GM12864 (cell line): ENCODE measurements around the gene STPG2.
"Not testable (repeated sequence)": the region's sequence is repeated elsewhere in the genome, so short reads cannot be mapped to it uniquely, and the experiment has no call there.

Experiments used
- DNase-seq: peaks from one replicate; pipeline ENCODE4 v3.0.0-alpha.2; 2011; ENCODE audit warnings: low read depth
- H3K4me3 ChIP-seq: 2 replicates; pipeline ENCODE4 v1.5.1; 2011; ENCODE audit warnings: mild to moderate bottlenecking, low read depth, low read length, control low read depth
- TF ChIP-seq, protein P1 (sequence below): IDR thresholded peaks from 2 replicates; pipeline ENCODE4 v1.5.1; 2011; ENCODE audit warnings: low read depth, mild to moderate bottlenecking, moderate library complexity, low read length, control low read depth, inconsistent platforms; ENCODE audit errors: missing control alignments

STPG2 gene

DNA sequence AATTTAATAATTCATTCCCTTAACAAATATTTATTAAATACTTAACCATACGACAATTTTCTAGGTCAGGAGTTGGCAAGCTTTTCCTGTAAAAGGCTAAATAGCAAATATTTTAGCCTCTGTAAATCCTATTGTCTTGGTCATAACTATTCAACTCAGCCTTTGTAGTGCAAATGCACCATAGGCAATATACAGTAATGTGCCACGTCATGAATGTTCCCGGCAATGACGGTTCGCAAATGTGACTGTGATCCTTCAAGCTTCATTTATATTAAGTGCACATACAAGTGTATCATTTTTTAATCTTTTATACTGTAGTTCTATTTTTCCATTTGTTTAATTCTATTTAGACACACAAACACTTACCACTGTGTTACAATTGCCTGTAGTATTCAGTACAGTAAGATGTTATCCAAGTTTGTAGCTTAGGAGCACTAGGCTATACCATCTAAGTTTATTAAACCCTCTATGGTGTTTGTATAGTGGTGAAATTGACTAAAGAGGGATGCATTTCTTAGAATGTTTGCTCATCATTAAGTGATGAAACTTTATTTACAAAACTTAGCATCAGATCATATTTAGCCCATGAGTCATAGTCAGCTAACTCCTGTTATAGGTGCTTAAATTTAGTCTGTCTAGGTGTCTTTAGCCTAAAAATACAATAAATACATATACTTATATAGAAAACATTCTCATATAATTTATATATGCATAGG lies 553.6 kb downstream of the STPG2 start:
- H3K4me3 ChIP-seq, result no peak overlapping the region
- TF ChIP-seq, protein P1, sequence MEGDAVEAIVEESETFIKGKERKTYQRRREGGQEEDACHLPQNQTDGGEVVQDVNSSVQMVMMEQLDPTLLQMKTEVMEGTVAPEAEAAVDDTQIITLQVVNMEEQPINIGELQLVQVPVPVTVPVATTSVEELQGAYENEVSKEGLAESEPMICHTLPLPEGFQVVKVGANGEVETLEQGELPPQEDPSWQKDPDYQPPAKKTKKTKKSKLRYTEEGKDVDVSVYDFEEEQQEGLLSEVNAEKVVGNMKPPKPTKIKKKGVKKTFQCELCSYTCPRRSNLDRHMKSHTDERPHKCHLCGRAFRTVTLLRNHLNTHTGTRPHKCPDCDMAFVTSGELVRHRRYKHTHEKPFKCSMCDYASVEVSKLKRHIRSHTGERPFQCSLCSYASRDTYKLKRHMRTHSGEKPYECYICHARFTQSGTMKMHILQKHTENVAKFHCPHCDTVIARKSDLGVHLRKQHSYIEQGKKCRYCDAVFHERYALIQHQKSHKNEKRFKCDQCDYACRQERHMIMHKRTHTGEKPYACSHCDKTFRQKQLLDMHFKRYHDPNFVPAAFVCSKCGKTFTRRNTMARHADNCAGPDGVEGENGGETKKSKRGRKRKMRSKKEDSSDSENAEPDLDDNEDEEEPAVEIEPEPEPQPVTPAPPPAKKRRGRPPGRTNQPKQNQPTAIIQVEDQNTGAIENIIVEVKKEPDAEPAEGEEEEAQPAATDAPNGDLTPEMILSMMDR, result no peak
- DNase-seq, result no peak

DNA sequence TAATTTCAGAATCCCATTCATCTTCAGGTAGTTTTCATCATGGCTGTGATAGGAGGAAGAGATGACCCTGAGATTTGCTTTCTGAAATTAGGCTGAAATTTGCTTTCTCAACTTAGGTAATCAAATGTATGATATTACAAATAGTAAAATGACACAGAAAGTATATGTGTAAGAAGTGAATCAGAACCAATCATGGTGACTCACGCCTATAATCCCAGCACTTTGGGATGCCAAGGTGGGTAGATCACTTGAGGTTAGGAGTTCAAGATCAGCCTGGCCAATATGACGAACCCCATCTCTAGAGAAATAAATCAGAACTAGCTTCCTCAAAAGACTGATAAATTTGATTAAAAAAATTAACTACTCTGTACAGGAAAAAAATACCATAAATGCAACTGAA lies 555.4 kb downstream of the STPG2 start:
- TF ChIP-seq, protein P1, result no peak
- no peak overlapping the region for H3K4me3 ChIP-seq
- no peak for DNase-seq

DNA sequence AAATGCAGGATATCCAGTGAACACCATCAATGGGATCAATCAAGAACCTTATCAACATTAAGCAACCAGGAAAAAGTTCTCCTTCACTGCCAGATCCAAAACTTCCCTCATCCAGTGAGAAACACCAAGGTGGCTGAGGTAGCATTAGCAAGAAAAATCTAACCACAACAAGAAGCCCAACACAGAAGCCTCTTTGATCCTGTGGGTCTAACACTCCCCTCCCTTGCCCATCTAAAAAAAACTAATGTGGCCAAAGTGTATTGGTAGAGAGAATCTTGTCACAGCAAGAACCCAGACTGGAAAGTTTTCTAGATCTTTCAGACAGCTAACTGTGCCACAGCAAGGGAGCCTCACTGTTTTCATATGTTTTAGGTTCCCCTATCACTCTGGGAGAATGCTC lies 558.0 kb downstream of the STPG2 start:
- DNase-seq, result no peak
- H3K4me3 ChIP-seq, result no peak overlapping the region
- TF ChIP-seq, protein P1, result no peak

DNA sequence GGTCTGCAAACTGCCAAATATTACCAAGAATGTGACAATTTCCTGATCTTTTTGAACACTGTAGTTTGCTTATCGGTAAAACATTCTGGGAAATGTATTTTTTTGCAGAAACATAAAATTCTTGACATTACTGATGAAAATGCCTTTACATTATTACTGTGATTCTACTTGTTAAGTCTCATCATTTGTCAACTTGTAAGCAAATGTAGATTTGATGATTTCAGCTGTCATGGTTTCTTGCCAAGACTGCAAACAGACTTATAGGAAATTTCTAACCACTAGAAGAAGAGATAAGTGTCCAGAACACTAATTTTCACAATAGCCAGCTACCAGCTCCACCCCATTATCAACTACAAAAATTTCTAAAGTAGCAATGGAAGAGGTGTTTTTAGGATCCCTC lies 560.4 kb downstream of the STPG2 start:
- TF ChIP-seq, protein P1, result no peak
- DNase-seq, result no peak

DNA sequence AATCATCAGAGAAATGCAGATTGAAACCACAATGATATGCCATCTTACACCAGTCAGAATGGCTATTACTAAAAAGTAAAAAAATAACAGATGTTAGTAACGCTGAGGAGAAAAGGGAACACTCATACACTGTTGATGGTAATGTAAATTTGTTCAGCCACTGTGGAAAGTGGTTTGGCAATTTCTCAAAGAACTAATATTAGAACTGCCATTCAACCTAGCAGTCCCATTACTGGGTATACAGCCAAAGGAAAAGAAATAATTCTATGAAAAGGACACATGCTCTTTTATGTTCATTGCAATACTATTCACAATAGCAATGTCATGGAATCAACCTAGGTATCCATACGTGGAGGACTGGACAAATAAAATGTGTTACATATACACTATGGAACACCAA lies 566.3 kb downstream of the STPG2 start:
- TF ChIP-seq, protein P1, result no peak
- DNase-seq, result no peak
- no peak overlapping the region for H3K4me3 ChIP-seq

More for the DNA sequence above, 560.4 kb downstream of the STPG2 start:
- no peak overlapping the region for H3K4me3 ChIP-seq

DNA sequence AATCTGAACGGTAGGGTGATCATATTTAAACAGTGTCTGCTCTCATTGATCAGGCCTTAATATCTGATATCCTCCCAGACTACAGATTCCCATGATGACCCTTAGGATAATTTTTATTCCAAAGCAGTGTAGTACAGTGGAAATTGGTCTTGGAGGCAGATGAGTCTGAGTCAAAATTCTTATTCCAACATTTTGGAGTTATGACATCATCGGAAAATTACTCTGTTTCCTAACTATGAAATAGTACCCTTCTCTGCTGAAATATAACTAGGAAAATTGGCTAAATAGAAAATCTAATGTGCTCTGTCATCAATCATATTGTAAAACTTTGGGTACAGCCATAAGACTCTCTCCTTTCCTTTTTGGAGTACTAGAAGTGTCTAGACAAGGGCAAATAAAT lies 583.3 kb downstream of the STPG2 start:
- no peak for DNase-seq
- H3K4me3 ChIP-seq, result no peak overlapping the region
- TF ChIP-seq, protein P1, result no peak

DNA sequence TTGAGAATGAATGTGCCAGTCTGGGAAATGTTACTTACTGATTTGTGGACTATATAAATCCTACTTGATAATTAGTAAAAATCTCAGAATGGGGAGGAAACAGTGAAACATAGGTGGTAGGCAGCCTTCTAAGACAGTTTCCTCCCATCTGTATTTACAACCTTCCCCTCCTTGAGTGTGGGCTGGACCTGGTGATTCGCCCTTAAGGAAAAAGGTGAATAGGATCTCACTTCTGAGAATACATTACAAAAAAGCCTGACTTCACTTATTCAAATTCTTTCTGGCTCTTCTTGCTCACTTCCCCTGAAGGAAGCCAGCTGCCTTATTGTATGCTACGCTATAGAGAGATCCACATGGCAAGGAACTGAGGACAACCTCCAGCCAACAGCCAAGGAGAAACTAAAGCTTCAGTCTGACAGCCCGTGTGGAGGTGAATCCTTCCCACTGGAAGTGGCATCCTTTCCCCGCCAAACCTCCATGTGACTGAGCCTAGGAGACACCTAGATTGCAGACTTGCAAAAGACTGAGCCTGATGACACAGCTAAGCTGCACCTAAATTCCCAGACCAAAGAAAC lies 585.0 kb downstream of the STPG2 start:
- no peak overlapping the region for H3K4me3 ChIP-seq
- TF ChIP-seq, protein P1, result no peak

DNA sequence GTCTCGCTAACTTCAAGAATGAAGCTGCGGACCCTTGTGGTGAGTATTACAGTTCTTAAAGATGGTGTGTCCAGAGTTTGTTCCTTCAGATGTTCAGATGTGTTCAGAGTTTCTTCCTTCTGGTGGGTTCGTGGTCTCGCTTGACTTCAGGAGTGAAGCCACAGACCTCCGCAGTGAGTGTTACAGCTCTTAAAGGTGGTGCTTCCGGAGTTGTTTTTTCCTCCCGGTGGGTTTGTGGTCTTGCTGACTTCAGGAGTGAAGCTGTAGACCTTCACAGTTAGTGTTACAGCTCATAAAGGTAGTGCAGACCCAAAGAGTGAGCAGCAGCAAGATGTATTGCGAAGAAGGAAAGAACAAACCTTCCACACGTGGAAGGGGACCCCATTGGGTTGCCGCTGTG lies 592.6 kb downstream of the STPG2 start:
- not testable (repeated sequence) for H3K4me3 ChIP-seq, DNase-seq

More for the DNA sequence above, 585.0 kb downstream of the STPG2 start:
- DNase-seq, result no peak
